Measurements from ENCODE around the gene CCDC182.

DNA sequence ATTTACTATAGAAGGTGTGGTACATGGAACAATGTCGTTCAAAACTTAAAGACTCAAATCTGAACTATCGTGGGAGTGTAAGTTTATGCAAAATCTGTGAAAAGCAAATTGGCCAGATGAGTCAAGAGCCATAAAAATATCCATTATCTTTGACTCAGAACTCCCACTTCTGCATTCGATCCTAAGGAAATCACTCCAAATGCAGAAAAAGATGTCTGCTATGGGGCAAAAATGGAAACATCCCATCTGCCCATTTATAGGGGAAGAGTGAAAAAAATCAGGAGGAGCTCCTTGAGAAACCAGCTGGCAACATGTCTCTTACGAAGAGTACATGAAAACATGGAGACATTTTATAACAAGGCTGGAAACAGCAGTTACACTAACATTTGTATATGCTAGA lies 43.6 kb upstream of the CCDC182 start:
- no peak for TF ChIP-seq EP300 (IDR thresholded peaks at IDR 0.05; ENCODE audit: low read depth)
- TF ChIP-seq, protein P1, sequence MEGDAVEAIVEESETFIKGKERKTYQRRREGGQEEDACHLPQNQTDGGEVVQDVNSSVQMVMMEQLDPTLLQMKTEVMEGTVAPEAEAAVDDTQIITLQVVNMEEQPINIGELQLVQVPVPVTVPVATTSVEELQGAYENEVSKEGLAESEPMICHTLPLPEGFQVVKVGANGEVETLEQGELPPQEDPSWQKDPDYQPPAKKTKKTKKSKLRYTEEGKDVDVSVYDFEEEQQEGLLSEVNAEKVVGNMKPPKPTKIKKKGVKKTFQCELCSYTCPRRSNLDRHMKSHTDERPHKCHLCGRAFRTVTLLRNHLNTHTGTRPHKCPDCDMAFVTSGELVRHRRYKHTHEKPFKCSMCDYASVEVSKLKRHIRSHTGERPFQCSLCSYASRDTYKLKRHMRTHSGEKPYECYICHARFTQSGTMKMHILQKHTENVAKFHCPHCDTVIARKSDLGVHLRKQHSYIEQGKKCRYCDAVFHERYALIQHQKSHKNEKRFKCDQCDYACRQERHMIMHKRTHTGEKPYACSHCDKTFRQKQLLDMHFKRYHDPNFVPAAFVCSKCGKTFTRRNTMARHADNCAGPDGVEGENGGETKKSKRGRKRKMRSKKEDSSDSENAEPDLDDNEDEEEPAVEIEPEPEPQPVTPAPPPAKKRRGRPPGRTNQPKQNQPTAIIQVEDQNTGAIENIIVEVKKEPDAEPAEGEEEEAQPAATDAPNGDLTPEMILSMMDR (IDR thresholded peaks at IDR 0.05), result no peak

Data from transverse colon (tissue), 3 donors.